Measurements from ENCODE around the gene NUDT9.
"Not testable (repeated sequence)": the region's sequence is repeated elsewhere in the genome, so short reads cannot be mapped to it uniquely, and the experiment has no call there.

NUDT9 gene

DNA sequence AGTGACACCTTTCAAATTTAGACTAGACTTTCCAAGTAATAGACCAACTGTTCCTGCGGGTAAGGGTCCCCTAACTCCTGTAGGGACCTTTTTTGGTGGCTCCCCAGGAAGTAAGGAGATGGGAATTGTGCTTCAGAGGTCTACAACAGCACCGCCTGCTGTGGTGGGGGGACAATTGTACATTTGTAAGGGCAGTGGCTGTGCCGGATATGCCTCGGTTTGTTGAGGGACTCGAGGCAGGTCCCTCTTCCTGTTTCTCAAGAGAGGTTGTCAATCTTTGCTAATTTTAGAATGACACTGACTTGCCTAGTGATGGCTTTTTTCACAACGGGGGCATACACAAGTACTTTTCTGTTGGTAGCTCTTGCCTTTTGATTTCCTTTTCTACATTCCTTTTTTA is 15.9 kb upstream of the NUDT9 start:
- Histone ChIP-seq H3K9ac (ENCODE audit: low read length) (no peak overlapping the region), H4K20me1 (ENCODE audit: insufficient read depth, low read length) (no peaks in the 10 kb centered on the region), H3K36me3 (replicated peaks; ENCODE audit: insufficient read depth, low read length) (no peaks in the 10 kb centered on the region), H3F3A (ENCODE audit: insufficient read depth, low read length) (no peaks in the 10 kb centered on the region), H3K9me2 (replicated peaks; ENCODE audit: insufficient read depth, low read length) (no peaks in the 10 kb centered on the region), H3K4me3 (ENCODE audit: low read length) (no peak overlapping the region), H3K79me2 (ENCODE audit: low read length) (no peaks in the 10 kb centered on the region), H3K9me3 (replicated peaks; ENCODE audit: insufficient read depth, low read length) (no peaks in the 10 kb centered on the region), H3K27ac (ENCODE audit: low read length) (no peak overlapping the region), H2AFZ (ENCODE audit: low read length) (no peak overlapping the region), H3K4me1 (ENCODE audit: low read length) (no peaks in the 10 kb centered on the region), H3K27me3 (replicated peaks; ENCODE audit: insufficient read depth, low read length) (no peaks in the 10 kb centered on the region), H3K4me2 (ENCODE audit: low read depth, low read length) (no peak overlapping the region)
- no peak for DNase-seq
- TF ChIP-seq, protein P1, sequence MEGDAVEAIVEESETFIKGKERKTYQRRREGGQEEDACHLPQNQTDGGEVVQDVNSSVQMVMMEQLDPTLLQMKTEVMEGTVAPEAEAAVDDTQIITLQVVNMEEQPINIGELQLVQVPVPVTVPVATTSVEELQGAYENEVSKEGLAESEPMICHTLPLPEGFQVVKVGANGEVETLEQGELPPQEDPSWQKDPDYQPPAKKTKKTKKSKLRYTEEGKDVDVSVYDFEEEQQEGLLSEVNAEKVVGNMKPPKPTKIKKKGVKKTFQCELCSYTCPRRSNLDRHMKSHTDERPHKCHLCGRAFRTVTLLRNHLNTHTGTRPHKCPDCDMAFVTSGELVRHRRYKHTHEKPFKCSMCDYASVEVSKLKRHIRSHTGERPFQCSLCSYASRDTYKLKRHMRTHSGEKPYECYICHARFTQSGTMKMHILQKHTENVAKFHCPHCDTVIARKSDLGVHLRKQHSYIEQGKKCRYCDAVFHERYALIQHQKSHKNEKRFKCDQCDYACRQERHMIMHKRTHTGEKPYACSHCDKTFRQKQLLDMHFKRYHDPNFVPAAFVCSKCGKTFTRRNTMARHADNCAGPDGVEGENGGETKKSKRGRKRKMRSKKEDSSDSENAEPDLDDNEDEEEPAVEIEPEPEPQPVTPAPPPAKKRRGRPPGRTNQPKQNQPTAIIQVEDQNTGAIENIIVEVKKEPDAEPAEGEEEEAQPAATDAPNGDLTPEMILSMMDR (IDR thresholded peaks at IDR 0.05; ENCODE audit: low read length), result no peak
- TF ChIP-seq EZH2phosphoT487 (IDR thresholded peaks at IDR 0.05; ENCODE audit: low read length) (no peak), EZH2 (optimal IDR thresholded peaks at IDR 0.05; ENCODE audit: low read depth, low read length) (no peak)

DNA sequence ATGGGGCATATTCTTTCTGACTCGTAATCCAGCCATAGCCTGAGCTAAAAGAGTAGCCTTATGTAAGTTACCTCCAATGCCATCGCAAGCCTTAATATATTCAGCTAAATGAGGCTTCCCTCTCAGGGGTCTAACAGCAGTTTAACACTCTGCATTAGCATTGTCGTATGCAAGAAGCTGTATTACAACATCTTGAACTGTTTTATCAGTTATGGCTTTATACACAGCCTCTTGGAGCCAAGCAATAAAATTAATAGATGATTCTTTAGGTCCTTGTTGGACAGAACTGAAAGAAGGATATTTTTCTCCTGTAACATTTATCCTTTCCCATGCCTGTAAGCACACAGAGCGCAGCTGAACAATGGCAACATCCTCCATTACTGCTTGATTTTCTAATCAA is 15.5 kb upstream of the NUDT9 start:
- H3K9me3 ChIP-seq (replicated peaks; ENCODE audit: insufficient read depth, low read length); H4K20me1 ChIP-seq (ENCODE audit: insufficient read depth, low read length); H3K9ac ChIP-seq (ENCODE audit: low read length); DNase-seq; H3K27me3 ChIP-seq (replicated peaks; ENCODE audit: insufficient read depth, low read length); H3K9me2 ChIP-seq (replicated peaks; ENCODE audit: insufficient read depth, low read length); H3K79me2 ChIP-seq (ENCODE audit: low read length); H3K4me1 ChIP-seq (ENCODE audit: low read length); H3F3A ChIP-seq (ENCODE audit: insufficient read depth, low read length); H3K4me3 ChIP-seq (ENCODE audit: low read length); H3K4me2 ChIP-seq (ENCODE audit: low read depth, low read length); H3K36me3 ChIP-seq (replicated peaks; ENCODE audit: insufficient read depth, low read length); H2AFZ ChIP-seq (ENCODE audit: low read length); H3K27ac ChIP-seq (ENCODE audit: low read length): not testable (repeated sequence)

DNA sequence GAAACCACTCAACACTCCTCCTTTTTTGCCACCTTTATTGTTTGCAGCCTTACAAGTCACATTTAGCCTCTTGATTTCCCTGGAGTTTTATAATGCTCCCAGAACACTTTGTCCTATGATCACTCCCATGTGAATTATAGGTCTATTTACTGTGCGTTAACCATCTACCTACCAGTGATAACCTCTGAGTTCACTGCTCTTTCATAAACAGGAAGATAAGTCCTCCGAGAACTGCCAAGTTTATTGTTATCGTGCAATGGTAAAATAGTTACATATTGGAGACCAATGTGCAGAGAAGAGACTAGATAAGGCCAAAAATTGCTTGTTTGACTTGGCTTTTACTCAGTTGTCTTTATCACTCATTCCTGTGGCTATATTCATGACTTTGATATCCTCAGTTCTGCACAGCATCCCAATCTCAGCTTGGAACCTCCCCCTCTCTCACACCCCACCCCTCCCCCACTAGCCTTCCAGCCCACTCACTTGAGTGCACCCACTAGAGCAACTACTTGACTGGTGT is 12.9 kb upstream of the NUDT9 start:
- H3K27ac ChIP-seq (ENCODE audit: low read length), result no peak overlapping the region
- no peaks in the 10 kb centered on the region for H3K4me1 ChIP-seq (ENCODE audit: low read length)
- no peak overlapping the region for H3K4me2 ChIP-seq (ENCODE audit: low read depth, low read length)
- H3K9me3 ChIP-seq (replicated peaks; ENCODE audit: insufficient read depth, low read length), result no peaks in the 10 kb centered on the region
- H3F3A ChIP-seq (ENCODE audit: insufficient read depth, low read length), result no peaks in the 10 kb centered on the region
- H3K79me2 ChIP-seq (ENCODE audit: low read length), result no peaks in the 10 kb centered on the region
- H3K36me3 ChIP-seq (replicated peaks; ENCODE audit: insufficient read depth, low read length), result no peaks in the 10 kb centered on the region
- H3K9me2 ChIP-seq (replicated peaks; ENCODE audit: insufficient read depth, low read length), result no peaks in the 10 kb centered on the region
- H2AFZ ChIP-seq (ENCODE audit: low read length), result no peak overlapping the region
- no peak overlapping the region for H3K4me3 ChIP-seq (ENCODE audit: low read length)
- no peaks in the 10 kb centered on the region for H4K20me1 ChIP-seq (ENCODE audit: insufficient read depth, low read length)
- no peak for DNase-seq
- TF ChIP-seq, protein P1 (IDR thresholded peaks at IDR 0.05; ENCODE audit: low read length), result no peak
- TF ChIP-seq EZH2phosphoT487 (IDR thresholded peaks at IDR 0.05; ENCODE audit: low read length) (no peak), EZH2 (optimal IDR thresholded peaks at IDR 0.05; ENCODE audit: low read depth, low read length) (no peak)
- H3K27me3 ChIP-seq (replicated peaks; ENCODE audit: insufficient read depth, low read length), result no peaks in the 10 kb centered on the region
- H3K9ac ChIP-seq (ENCODE audit: low read length), result no peak overlapping the region

DNA sequence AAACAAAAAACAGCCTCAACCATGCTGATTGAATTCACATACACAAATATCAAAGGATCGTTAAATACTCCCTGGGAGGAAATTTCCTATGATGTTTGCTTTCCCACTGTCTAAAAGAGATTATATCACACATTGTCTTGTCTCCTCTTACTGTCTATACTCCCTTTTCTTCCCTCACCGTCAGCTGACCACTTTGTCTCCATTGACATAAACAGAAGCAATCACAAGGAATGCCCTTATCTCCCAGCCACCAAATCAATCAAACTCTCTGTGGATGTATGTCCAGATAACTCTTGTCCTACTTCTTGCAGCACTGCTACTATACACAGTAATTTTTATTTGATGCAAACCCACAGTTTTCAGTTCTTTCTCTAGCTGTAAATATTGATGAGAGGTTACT is 12.2 kb upstream of the NUDT9 start:
- Histone ChIP-seq H3F3A (ENCODE audit: insufficient read depth, low read length) (no peaks in the 10 kb centered on the region), H3K27ac (ENCODE audit: low read length) (no peak overlapping the region), H3K79me2 (ENCODE audit: low read length) (no peaks in the 10 kb centered on the region), H3K27me3 (replicated peaks; ENCODE audit: insufficient read depth, low read length) (no peaks in the 10 kb centered on the region), H3K9me3 (replicated peaks; ENCODE audit: insufficient read depth, low read length) (no peaks in the 10 kb centered on the region), H3K4me3 (ENCODE audit: low read length) (no peak overlapping the region), H4K20me1 (ENCODE audit: insufficient read depth, low read length) (no peaks in the 10 kb centered on the region), H3K4me2 (ENCODE audit: low read depth, low read length) (no peak overlapping the region), H2AFZ (ENCODE audit: low read length) (no peak overlapping the region), H3K4me1 (ENCODE audit: low read length) (no peaks in the 10 kb centered on the region), H3K9me2 (replicated peaks; ENCODE audit: insufficient read depth, low read length) (no peaks in the 10 kb centered on the region), H3K36me3 (replicated peaks; ENCODE audit: insufficient read depth, low read length) (no peaks in the 10 kb centered on the region), H3K9ac (ENCODE audit: low read length) (no peak overlapping the region)
- TF ChIP-seq EZH2phosphoT487 (IDR thresholded peaks at IDR 0.05; ENCODE audit: low read length), result no peak
- no peak for TF ChIP-seq EZH2 (optimal IDR thresholded peaks at IDR 0.05; ENCODE audit: low read depth, low read length)
- TF ChIP-seq, protein P1 (IDR thresholded peaks at IDR 0.05; ENCODE audit: low read length), result no peak
- no peak for DNase-seq

All from MM.1S (cell line).